ENCODE measurements around the gene PEMT. TPM values are rescaled to one million over a fixed set of nuclear protein-coding genes. Genes with fewer than 3 reads are reported as not detected.

PEMT gene
- total RNA-seq, 2 experiments from 2014 or later, result 11.4 to 12.0 TPM

DNA sequence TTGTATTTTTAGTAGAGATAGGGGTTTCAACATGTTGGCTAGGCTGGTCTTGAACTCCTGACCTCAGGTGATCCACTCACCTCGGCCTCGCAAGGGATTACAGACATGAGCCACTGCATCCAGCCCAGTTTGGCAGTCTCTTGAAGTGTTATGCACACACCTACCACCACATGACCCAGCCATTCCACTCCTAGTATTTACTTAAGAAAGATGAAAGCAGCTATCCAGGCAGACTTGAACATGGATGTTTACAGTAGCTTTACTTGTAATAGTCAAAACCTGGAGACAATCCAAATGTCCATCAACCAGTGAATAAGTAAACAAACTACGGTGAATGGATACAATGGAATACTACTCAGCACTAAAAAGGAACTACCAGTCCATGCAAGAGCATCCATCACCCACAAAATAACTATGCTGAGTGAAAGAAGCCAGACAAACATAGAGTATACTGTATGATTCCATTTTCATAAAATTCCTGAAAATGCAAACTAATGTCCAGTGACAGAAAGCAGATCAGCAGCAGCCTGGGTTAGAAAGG lies 57.5 kb downstream of the PEMT start:
- no peaks in the 10 kb centered on the region for H3K36me3 Mint-ChIP-seq (ENCODE audit: low read depth)
- ATAC-seq (ENCODE audit: poor library complexity), result no peak
- Histone ChIP-seq H3K9me3 (ENCODE audit: control insufficient read depth in 1 of 2, insufficient read depth in 1 of 2, low read length in 2 of 2) (no peaks in the 10 kb centered on the region), H3K4me3 (ENCODE audit: low read length) (no peak overlapping the region), H3K27ac (ENCODE audit: low read depth in 1 of 2, low read length in 2 of 2) (no peak overlapping the region), H3K4me1 (ENCODE audit: insufficient read depth, low read length) (no peaks in the 10 kb centered on the region), H3K36me3 (ENCODE audit: insufficient read depth, low read length) (no peaks in the 10 kb centered on the region), H3K27me3 (ENCODE audit: control insufficient read depth in 1 of 2, insufficient read depth in 2 of 2, low read length in 2 of 2) (no peaks in the 10 kb centered on the region)
- no peak overlapping the region for H3K27ac Mint-ChIP-seq
- H3K4me3 Mint-ChIP-seq, result no peak overlapping the region
- intact Hi-C loops (cut with DNase I, micrococcal nuclease), result no loop called here
- no peak for DNase-seq
- no peak for TF ChIP-seq CTCF (IDR thresholded peaks at IDR 0.05)
- ChIA-PET POLR2A (no interaction called here), CTCF (no interaction called here)
- H3K27me3 Mint-ChIP-seq, result no peaks in the 10 kb centered on the region
- no peaks in the 10 kb centered on the region for H3K9me3 Mint-ChIP-seq
- no peaks in the 10 kb centered on the region for H3K4me1 Mint-ChIP-seq (ENCODE audit: low read depth)

DNA sequence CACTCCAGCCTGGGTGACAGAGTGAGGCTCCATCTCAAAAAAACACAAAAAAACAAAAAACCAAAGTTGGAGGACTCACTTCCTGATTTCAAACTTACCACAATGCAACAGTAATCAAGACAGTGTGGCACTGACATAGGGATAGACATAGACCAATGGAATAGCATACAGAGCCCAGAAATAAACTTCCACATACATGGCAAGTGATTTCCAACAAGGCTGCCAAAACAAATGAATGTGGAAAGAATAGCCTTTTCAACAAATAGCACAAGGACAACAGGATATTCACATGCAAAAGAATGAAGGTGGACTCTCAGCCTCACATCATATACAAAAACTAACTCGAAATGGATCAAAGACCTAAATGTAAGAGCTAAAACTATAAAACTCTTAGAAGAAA lies 58.5 kb downstream of the PEMT start:
- CTCF ChIA-PET, result interaction anchor here (1.1 kb wide), 1 partner anchor 36 kb away, joined by 3 read pairs; no protein-coding TSS in a partner anchor
- no peak overlapping the region for H3K27ac Mint-ChIP-seq
- intact Hi-C loops (cut with DNase I, micrococcal nuclease), result no loop called here

DNA sequence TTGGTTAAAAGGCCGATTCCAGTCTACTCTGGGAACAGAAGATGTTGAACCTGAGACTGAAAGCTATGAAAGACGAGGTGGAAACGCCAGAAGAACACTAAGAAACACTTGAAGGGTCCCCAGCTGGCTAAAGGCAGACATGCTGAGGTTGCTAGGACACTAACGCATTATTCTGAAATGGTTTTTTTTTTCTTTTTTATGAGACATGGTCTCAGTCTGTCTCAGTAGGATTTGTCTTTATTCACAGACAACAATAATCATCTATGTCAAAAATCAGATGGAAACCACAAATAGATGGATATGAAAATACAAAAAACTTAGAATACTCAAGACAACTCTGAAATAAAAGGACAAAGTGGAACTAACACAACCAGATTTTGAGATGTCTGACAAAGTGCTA lies 60.4 kb downstream of the PEMT start:
- Mint-ChIP-seq H3K4me3 (no peak overlapping the region), H3K9me3 (no peaks in the 10 kb centered on the region), H3K27ac (no peak overlapping the region), H3K27me3 (no peaks in the 10 kb centered on the region), H3K36me3 (ENCODE audit: low read depth) (no peaks in the 10 kb centered on the region), H3K4me1 (ENCODE audit: low read depth) (no peaks in the 10 kb centered on the region)
- Histone ChIP-seq H3K4me1 (ENCODE audit: insufficient read depth, low read length) (no peaks in the 10 kb centered on the region), H3K4me3 (ENCODE audit: low read length) (no peak overlapping the region), H3K9me3 (ENCODE audit: control insufficient read depth in 1 of 2, insufficient read depth in 1 of 2, low read length in 2 of 2) (no peaks in the 10 kb centered on the region), H3K36me3 (ENCODE audit: insufficient read depth, low read length) (no peaks in the 10 kb centered on the region), H3K27ac (ENCODE audit: low read depth in 1 of 2, low read length in 2 of 2) (no peak overlapping the region), H3K27me3 (ENCODE audit: control insufficient read depth in 1 of 2, insufficient read depth in 2 of 2, low read length in 2 of 2) (no peaks in the 10 kb centered on the region)
- intact Hi-C loops (cut with DNase I, micrococcal nuclease), result no loop called here
- no peak for ATAC-seq (ENCODE audit: poor library complexity)
- ChIA-PET POLR2A (no interaction called here), CTCF (no interaction called here)
- DNase-seq, result no peak
- no peak for TF ChIP-seq CTCF (IDR thresholded peaks at IDR 0.05)

More for the DNA sequence above, 58.5 kb downstream of the PEMT start:
- TF ChIP-seq CTCF (IDR thresholded peaks at IDR 0.05), result no peak
- no peaks in the 10 kb centered on the region for H3K4me1 ChIP-seq (ENCODE audit: insufficient read depth, low read length)
- no peak overlapping the region for H3K4me3 Mint-ChIP-seq
- H3K4me3 ChIP-seq (ENCODE audit: low read length), result no peak overlapping the region
- POLR2A ChIA-PET, result no interaction called here
- H3K36me3 ChIP-seq (ENCODE audit: insufficient read depth, low read length), result no peaks in the 10 kb centered on the region
- H3K9me3 ChIP-seq (ENCODE audit: control insufficient read depth in 1 of 2, insufficient read depth in 1 of 2, low read length in 2 of 2), result no peaks in the 10 kb centered on the region
- H3K4me1 Mint-ChIP-seq (ENCODE audit: low read depth), result no peaks in the 10 kb centered on the region
- no peak for ATAC-seq (ENCODE audit: poor library complexity)
- no peaks in the 10 kb centered on the region for H3K36me3 Mint-ChIP-seq (ENCODE audit: low read depth)
- H3K27me3 ChIP-seq (ENCODE audit: control insufficient read depth in 1 of 2, insufficient read depth in 2 of 2, low read length in 2 of 2), result no peaks in the 10 kb centered on the region
- no peak for DNase-seq
- H3K27me3 Mint-ChIP-seq, result no peaks in the 10 kb centered on the region
- no peak overlapping the region for H3K27ac ChIP-seq (ENCODE audit: low read depth in 1 of 2, low read length in 2 of 2)
- H3K9me3 Mint-ChIP-seq, result no peaks in the 10 kb centered on the region

Data from CD4-positive, alpha-beta T cell (primary cell).